ENCODE data around the gene MRPL47. TPM values are rescaled to one million over a fixed set of nuclear protein-coding genes. Genes with fewer than 3 reads are reported as not detected.

Gene MRPL47
- total and polyA plus RNA-seq, 2 experiments from 2014 or later: 46.7 to 229 TPM

DNA sequence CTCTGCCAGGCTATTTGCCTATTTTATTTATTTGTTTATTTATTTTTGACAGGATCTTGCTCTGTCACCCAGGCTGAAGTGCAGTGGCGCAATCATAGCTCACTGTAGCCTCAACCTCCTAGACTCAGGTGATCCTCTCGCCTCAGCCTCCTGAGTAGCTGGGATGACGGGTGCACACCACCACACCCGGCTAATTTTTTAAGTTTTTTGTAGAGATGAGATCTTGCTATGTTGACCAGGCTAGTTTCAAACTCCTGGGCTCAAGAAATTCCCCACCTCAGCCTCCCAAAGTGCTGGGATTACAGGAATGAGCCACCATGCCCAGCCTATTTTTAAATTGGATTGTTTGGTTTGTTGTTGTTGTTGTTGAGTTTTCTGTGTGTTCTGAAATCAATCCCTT lies 5.6 kb upstream of the MRPL47 start (continued):
- TF ChIP-seq, protein P1, sequence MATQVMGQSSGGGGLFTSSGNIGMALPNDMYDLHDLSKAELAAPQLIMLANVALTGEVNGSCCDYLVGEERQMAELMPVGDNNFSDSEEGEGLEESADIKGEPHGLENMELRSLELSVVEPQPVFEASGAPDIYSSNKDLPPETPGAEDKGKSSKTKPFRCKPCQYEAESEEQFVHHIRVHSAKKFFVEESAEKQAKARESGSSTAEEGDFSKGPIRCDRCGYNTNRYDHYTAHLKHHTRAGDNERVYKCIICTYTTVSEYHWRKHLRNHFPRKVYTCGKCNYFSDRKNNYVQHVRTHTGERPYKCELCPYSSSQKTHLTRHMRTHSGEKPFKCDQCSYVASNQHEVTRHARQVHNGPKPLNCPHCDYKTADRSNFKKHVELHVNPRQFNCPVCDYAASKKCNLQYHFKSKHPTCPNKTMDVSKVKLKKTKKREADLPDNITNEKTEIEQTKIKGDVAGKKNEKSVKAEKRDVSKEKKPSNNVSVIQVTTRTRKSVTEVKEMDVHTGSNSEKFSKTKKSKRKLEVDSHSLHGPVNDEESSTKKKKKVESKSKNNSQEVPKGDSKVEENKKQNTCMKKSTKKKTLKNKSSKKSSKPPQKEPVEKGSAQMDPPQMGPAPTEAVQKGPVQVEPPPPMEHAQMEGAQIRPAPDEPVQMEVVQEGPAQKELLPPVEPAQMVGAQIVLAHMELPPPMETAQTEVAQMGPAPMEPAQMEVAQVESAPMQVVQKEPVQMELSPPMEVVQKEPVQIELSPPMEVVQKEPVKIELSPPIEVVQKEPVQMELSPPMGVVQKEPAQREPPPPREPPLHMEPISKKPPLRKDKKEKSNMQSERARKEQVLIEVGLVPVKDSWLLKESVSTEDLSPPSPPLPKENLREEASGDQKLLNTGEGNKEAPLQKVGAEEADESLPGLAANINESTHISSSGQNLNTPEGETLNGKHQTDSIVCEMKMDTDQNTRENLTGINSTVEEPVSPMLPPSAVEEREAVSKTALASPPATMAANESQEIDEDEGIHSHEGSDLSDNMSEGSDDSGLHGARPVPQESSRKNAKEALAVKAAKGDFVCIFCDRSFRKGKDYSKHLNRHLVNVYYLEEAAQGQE (IDR thresholded peaks at IDR 0.05; ENCODE audit: unreplicated experiment): no peak
- no peak for TF ChIP-seq POLR2AphosphoS5 (IDR thresholded peaks at IDR 0.05; ENCODE audit: low read depth)

DNA sequence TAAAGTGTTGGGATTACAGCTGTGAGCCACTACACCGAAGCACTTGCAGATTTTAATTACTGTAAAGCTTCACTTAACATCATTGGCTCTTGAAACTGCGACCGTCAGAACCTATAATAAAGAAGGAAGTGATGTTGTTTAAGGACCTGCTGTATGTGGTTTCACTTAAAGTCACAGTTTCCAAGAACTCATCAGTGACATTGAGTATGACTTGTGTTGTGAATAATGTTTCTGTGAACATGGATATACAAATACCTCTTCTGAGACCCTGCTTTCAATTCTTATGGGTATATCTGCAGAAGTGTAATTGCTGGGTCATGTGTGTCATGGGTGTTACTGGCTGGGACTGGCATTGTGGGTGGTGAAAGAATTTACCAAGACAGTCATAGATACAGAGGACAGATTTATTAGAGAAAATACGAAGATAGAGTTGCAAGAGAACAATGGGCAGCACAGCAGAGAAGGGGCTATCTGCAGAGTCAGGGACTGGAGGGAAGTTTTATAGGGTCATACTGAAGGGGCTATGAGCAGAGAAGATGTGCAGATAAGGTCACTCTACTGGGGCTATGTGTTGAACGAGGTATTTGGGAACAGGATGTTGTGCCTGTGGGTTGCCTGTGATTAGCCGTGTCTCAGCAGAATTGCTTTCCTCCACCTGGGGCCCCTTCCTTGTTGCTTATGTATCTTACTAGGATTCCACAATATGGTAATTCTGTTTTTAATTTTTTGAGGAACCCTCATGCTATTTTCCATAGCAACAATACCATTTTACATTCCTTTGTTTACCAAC lies 4.7 kb upstream of the MRPL47 start:
- H3K27ac ChIP-seq (ENCODE audit: low read depth): no peak overlapping the region
- Mint-ChIP-seq H3K27me3 (ENCODE audit: insufficient read depth, low read depth, poor library complexity) (peaks cover 6% of the 10 kb centered on the region), H3K4me1 (peaks cover 2% of the 10 kb centered on the region), H3K36me3 (ENCODE audit: low read depth) (peaks cover 6% of the 10 kb centered on the region; the same call in 2 of the 3 replicates), H3K4me3 (no peak overlapping the region), H3K27ac (no peak overlapping the region; the same call in 1 of the 2 replicates), H3K9me3 (no peaks in the 10 kb centered on the region; the same call in 1 of the 3 replicates)
- no peaks in the 10 kb centered on the region for H3K36me3 ChIP-seq (ENCODE audit: insufficient read depth)
- H3K9me2 ChIP-seq (ENCODE audit: insufficient read depth): no peaks in the 10 kb centered on the region
- H4K20me1 ChIP-seq (replicated peaks; ENCODE audit: insufficient read depth): peaks cover 4% of the 10 kb centered on the region; the same call in 1 of the 2 replicates
- peaks cover 46% of the 10 kb centered on the region for H3K79me2 ChIP-seq (replicated peaks; ENCODE audit: insufficient read depth)
- H2AFZ ChIP-seq: no peak overlapping the region
- H3F3A ChIP-seq (replicated peaks; ENCODE audit: low read depth): no peaks in the 10 kb centered on the region
- ATAC-seq (no peak), DNase-seq (ENCODE audit: low spot score) (no peak)
- no peaks in the 10 kb centered on the region for H3K27me3 ChIP-seq (ENCODE audit: insufficient read depth)
- H3K4me3 ChIP-seq: no peak overlapping the region
- no peak overlapping the region for H3K4me2 ChIP-seq
- H3K4me1 ChIP-seq (ENCODE audit: insufficient read depth): no peaks in the 10 kb centered on the region
- TF ChIP-seq, protein P1 (IDR thresholded peaks at IDR 0.05; ENCODE audit: unreplicated experiment): no peak
- no peak for TF ChIP-seq EZH2phosphoT487 (IDR thresholded peaks at IDR 0.05; ENCODE audit: unreplicated experiment)
- TF ChIP-seq EZH2 (IDR thresholded peaks at IDR 0.05; ENCODE audit: low read depth, unreplicated experiment): no peak
- no peak for TF ChIP-seq CREB1 (CRISPR knock-in tag; IDR thresholded peaks at IDR 0.05; ENCODE audit: low read depth)
- TF ChIP-seq, protein P2, sequence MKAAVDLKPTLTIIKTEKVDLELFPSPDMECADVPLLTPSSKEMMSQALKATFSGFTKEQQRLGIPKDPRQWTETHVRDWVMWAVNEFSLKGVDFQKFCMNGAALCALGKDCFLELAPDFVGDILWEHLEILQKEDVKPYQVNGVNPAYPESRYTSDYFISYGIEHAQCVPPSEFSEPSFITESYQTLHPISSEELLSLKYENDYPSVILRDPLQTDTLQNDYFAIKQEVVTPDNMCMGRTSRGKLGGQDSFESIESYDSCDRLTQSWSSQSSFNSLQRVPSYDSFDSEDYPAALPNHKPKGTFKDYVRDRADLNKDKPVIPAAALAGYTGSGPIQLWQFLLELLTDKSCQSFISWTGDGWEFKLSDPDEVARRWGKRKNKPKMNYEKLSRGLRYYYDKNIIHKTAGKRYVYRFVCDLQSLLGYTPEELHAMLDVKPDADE (IDR thresholded peaks at IDR 0.05): no peak
- TF ChIP-seq ZNF114 (CRISPR knock-in tag; IDR thresholded peaks at IDR 0.05): no peak
- no peak for TF ChIP-seq POLR2AphosphoS5 (IDR thresholded peaks at IDR 0.05; ENCODE audit: low read depth)
- TF ChIP-seq JUNB (IDR thresholded peaks at IDR 0.05; ENCODE audit: unreplicated experiment): no peak
- TF ChIP-seq, protein P3, sequence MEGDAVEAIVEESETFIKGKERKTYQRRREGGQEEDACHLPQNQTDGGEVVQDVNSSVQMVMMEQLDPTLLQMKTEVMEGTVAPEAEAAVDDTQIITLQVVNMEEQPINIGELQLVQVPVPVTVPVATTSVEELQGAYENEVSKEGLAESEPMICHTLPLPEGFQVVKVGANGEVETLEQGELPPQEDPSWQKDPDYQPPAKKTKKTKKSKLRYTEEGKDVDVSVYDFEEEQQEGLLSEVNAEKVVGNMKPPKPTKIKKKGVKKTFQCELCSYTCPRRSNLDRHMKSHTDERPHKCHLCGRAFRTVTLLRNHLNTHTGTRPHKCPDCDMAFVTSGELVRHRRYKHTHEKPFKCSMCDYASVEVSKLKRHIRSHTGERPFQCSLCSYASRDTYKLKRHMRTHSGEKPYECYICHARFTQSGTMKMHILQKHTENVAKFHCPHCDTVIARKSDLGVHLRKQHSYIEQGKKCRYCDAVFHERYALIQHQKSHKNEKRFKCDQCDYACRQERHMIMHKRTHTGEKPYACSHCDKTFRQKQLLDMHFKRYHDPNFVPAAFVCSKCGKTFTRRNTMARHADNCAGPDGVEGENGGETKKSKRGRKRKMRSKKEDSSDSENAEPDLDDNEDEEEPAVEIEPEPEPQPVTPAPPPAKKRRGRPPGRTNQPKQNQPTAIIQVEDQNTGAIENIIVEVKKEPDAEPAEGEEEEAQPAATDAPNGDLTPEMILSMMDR (conservative IDR thresholded peaks at IDR 0.05; ENCODE audit: low read depth in 2 of 2): no peak
- TF ChIP-seq ZNF331 (CRISPR knock-in tag; IDR thresholded peaks at IDR 0.05; ENCODE audit: low read depth): no peak
- TF ChIP-seq STAT1 (IDR thresholded peaks at IDR 0.05; ENCODE audit: unreplicated experiment): no peak

Measured in GM23338 (cell line).